T-cell (primary cell): ENCODE data around the gene RBM23. TPM values are rescaled to one million over a fixed set of nuclear protein-coding genes. Genes with fewer than 3 reads are reported as not detected.

Experiments
- ATAC-seq, 4 experiments: fragments of 200-7000 bp in 3 of 4; fragments of 150-1000 bp in 1 of 4; cut with Tn5 transposase; replicated peaks in 1 of 4; 1 replicate in 3 of 4; 2 replicates in 1 of 4; pipeline ENCODE4 v1.10.0; 2021; ENCODE audit warnings: moderate library complexity in 3 of 4, mild to moderate bottlenecking in 2 of 4, moderate number of reproducible peaks in 1 of 4
- CTCF ChIA-PET, 2 donors: fragments of 300-600 bp; sonication (Branson Sonifier 250); formaldehyde crosslinking; loops; one replicate each; lab custom pipeline; 2022; ENCODE audit warnings: antibody characterized with exemption in 2 of 2; lab: Charles Lee
- POLR2A ChIA-PET, 2 donors: fragments of 300-600 bp; sonication (Branson Sonifier 250); formaldehyde crosslinking; loops; one replicate each; lab custom pipeline; 2022; ENCODE audit warnings: antibody characterized with exemption in 2 of 2; lab: Charles Lee
- DNase-seq, 35 experiments: peaks; one replicate each; pipeline versions ENCODE4 v3.0.0 to v3.0.0-alpha.2; 2013 to 2023
- H3K27ac ChIP-seq: one replicate; pipeline ENCODE4 v1.5.1; 2013; ENCODE audit warnings: low read length
- H3K27me3 ChIP-seq, 2 experiments: replicated peaks in 1 of 2; 1 replicate in 1 of 2; 2 replicates in 1 of 2; pipeline versions ENCODE4 v1.6.1 to v1.7.0; 2013; ENCODE audit warnings: low read length in 1 of 2, mixed read lengths in 1 of 2; ENCODE audit not compliant: control insufficient read depth in 2 of 2, insufficient read depth in 2 of 2; ENCODE audit errors: extremely low read depth in 1 of 2
- H3K36me3 ChIP-seq, 2 donors: 1 replicate in 1 of 2; 2 replicates in 1 of 2; pipeline versions ENCODE4 v1.6.1 to v1.7.0; 2013; ENCODE audit warnings: low read length in 1 of 2; ENCODE audit not compliant: control insufficient read depth in 2 of 2, insufficient read depth in 1 of 2; ENCODE audit errors: extremely low read depth in 1 of 2
- H3K4me1 ChIP-seq, 2 experiments: 1 replicate in 1 of 2; 2 replicates in 1 of 2; pipeline versions ENCODE4 v1.6.1 to v1.7.0; 2013; ENCODE audit warnings: low read length in 2 of 2, mixed read lengths in 1 of 2; ENCODE audit not compliant: insufficient read depth in 2 of 2, control insufficient read depth in 1 of 2; ENCODE audit errors: extremely low read depth in 1 of 2
- H3K4me3 ChIP-seq, 2 donors: 1 replicate in 1 of 2; 2 replicates in 1 of 2; pipeline versions ENCODE4 v1.5.1 to v1.7.0; 2013; ENCODE audit warnings: mild to moderate bottlenecking in 2 of 2, low read length in 1 of 2, moderate library complexity in 1 of 2; ENCODE audit not compliant: control insufficient read depth in 1 of 2; ENCODE audit errors: extremely low read depth in 1 of 2
- H3K9me3 ChIP-seq: 2 replicates; pipeline ENCODE4 v1.7.0; 2013
- H3K27ac Mint-ChIP-seq, 2 donors: one replicate each; pipeline ENCODE4 v1.8.0; 2020 to 2021; ENCODE audit warnings: mild to moderate bottlenecking in 2 of 2, mixed read lengths in 2 of 2
- H3K27me3 Mint-ChIP-seq, 2 donors: one replicate each; pipeline ENCODE4 v1.8.0; 2021 to 2022; ENCODE audit warnings: mixed read lengths in 2 of 2
- H3K36me3 Mint-ChIP-seq: one replicate; pipeline ENCODE4 v1.8.0; 2021; ENCODE audit warnings: mixed read lengths
- H3K4me1 Mint-ChIP-seq, 3 donors: one replicate each; pipeline ENCODE4 v1.8.0; 2020 to 2022; ENCODE audit warnings: mixed read lengths in 3 of 3, mild to moderate bottlenecking in 1 of 3
- H3K4me3 Mint-ChIP-seq, 3 donors: one replicate each; pipeline ENCODE4 v1.8.0; 2020 to 2022; ENCODE audit warnings: mild to moderate bottlenecking in 3 of 3, mixed read lengths in 3 of 3, moderate library complexity in 3 of 3
- H3K9me3 Mint-ChIP-seq, 3 donors: one replicate each; pipeline ENCODE4 v1.8.0; 2020 to 2022; ENCODE audit warnings: mixed read lengths in 3 of 3
- WGBS: methylation state at CpG from one replicate; pipeline ENCODE4 v1.1.5; 2013; ENCODE audit warnings: missing lambda C conversion rate; ENCODE audit not compliant: insufficient coverage; 5-methylcytosine and 5-hydroxymethylcytosine counted together
- total RNA-seq, 35 experiments: library from RNA in 6 of 35; stranded (reverse) in 6 of 35; fragments of 120-200 nt in 1 of 35; gene quantifications; one replicate each; pipeline versions ENCODE4 v1.2.1 to v1.2.4 and lab custom pipeline; 2013 to 2026

RBM23 gene
- total RNA-seq, 5 donors from 2014 or later (not counting 1 experiment from before 2014, with no cell fraction given) = 88.7 to 102 (median 94.7) TPM

- Mint-ChIP-seq H3K36me3 (no peaks in the 10 kb centered on the region), H3K27me3 (peaks cover 17 to 29% of the 10 kb centered on the region in 2 donors), H3K4me1 (peaks cover 3 to 10% (median 9%) of the 10 kb centered on the region in 3 donors), H3K9me3 (no peaks in the 10 kb centered on the region), H3K27ac (no peak overlapping the region), H3K4me3 (no peak overlapping the region)
- POLR2A ChIA-PET = no interaction called here
- 64% methylated on average over 5 of the region's 12 CpGs for WGBS
- DNase-seq = no peak
- H3K27ac ChIP-seq = no peak overlapping the region
- H3K4me3 ChIP-seq = no peak overlapping the region
- no peaks in the 10 kb centered on the region for H3K36me3 ChIP-seq
- H3K9me3 ChIP-seq = no peaks in the 10 kb centered on the region
- peaks cover 0 to 9% of the 10 kb centered on the region in 2 experiments for H3K4me1 ChIP-seq
- CTCF ChIA-PET = interaction anchor here in 1 of 2 donors (1.0 kb wide), 1 partner anchor 24 kb away, joined by 5 read pairs; no protein-coding TSS in a partner anchor
- ATAC-seq = no peak
- peaks cover 0 to 58% of the 10 kb centered on the region in 2 experiments for H3K27me3 ChIP-seq
These were observed 70.4 kb downstream of the RBM23 start for GRCh38 chr14:22848351-22849164.

GRCh38 chr14:22847661-22848341 is 71.1 kb downstream of the RBM23 start:
- WGBS = 70% methylated on average over 12 of the region's 14 CpGs
- DNase-seq (no peak), ATAC-seq (no peak)

GRCh38 chr14:22846811-22847307 is 72.1 kb downstream of the RBM23 start:
- no peak overlapping the region for H3K27ac ChIP-seq
- Mint-ChIP-seq H3K36me3 (no peaks in the 10 kb centered on the region), H3K27me3 (peaks cover 17 to 34% of the 10 kb centered on the region in 2 donors), H3K9me3 (no peaks in the 10 kb centered on the region), H3K4me1 (peaks cover 0 to 2% (median 0%) of the 10 kb centered on the region in 3 donors), H3K4me3 (no peak overlapping the region), H3K27ac (no peak overlapping the region)
- ChIA-PET CTCF (interaction anchor here in 1 of 2 donors (0.6 kb wide), 1 partner anchor 1236 kb away, joined by 3 read pairs; no protein-coding TSS in a partner anchor), POLR2A (interaction anchor here in 1 of 2 donors (0.7 kb wide), 1 partner anchor 294 kb away, joined by 3 read pairs; no protein-coding TSS in a partner anchor)
- 70% methylated on average over 9 of the region's 11 CpGs for WGBS
- H3K36me3 ChIP-seq = no peaks in the 10 kb centered on the region
- ATAC-seq (no peak), DNase-seq (no peak)
- no peaks in the 10 kb centered on the region for H3K9me3 ChIP-seq
- no peaks in the 10 kb centered on the region for H3K4me1 ChIP-seq
- H3K4me3 ChIP-seq = no peak overlapping the region
- H3K27me3 ChIP-seq = peaks cover 0 to 70% of the 10 kb centered on the region in 2 experiments

More at GRCh38 chr14:22847661-22848341, 71.1 kb downstream of the RBM23 start:
- no peaks in the 10 kb centered on the region for H3K36me3 ChIP-seq
- Mint-ChIP-seq H3K27ac (no peak overlapping the region), H3K4me1 (peaks cover 0 to 3% (median 2%) of the 10 kb centered on the region in 3 donors), H3K4me3 (no peak overlapping the region), H3K9me3 (no peaks in the 10 kb centered on the region), H3K36me3 (no peaks in the 10 kb centered on the region), H3K27me3 (peaks cover 17 to 34% of the 10 kb centered on the region in 2 donors)
- peaks cover 0 to 62% of the 10 kb centered on the region in 2 experiments for H3K27me3 ChIP-seq
- peaks cover 0 to 1% of the 10 kb centered on the region in 2 experiments for H3K4me1 ChIP-seq
- ChIA-PET POLR2A (interaction anchor here in 1 of 2 donors (0.7 kb wide), 1 partner anchor 295 kb away, joined by 3 read pairs; no protein-coding TSS in a partner anchor), CTCF (no interaction called here)
- H3K4me3 ChIP-seq = no peak overlapping the region
- no peaks in the 10 kb centered on the region for H3K9me3 ChIP-seq
- H3K27ac ChIP-seq = no peak overlapping the region

DNA sequence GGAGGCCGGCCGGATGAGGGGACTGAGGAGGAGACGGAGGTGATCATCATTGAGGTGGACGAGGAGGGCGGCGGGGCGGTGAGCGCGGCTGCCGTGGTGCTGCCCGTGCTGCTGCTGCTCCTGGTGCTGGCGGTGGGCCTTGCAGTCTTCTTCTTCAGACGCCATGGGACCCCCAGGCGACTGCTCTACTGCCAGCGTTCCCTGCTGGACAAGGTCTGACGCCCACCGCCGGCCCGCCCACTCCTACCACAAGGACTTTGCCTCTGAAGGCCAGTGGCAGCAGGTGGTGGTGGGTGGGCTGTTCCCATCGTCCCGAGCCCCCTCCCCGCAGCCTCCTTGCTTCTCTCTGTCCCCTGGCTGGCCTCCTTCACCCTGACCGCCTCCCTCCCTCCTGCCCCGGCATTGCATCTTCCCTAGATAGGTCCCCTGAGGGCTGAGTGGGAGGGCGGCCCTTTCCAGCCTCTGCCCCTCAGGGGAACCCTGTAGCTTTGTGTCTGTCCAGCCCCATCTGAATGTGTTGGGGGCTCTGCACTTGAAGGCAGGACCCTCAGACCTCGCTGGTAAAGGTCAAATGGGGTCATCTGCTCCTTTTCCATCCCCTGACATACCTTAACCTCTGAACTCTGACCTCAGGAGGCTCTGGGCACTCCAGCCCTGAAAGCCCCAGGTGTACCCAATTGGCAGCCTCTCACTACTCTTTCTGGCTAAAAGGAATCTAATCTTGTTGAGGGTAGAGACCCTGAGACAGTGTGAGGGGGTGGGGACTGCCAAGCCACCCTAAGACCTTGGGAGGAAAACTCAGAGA is 72.9 kb downstream of the RBM23 start:
- Histone ChIP-seq H3K27ac (no peak overlapping the region), H3K27me3 (peaks cover 0 to 74% of the 10 kb centered on the region in 2 experiments), H3K4me1 (no peaks in the 10 kb centered on the region), H3K36me3 (no peaks in the 10 kb centered on the region), H3K9me3 (no peaks in the 10 kb centered on the region), H3K4me3 (no peak overlapping the region)
- H3K4me3 Mint-ChIP-seq = no peak overlapping the region
- WGBS = 98% methylated on average over 12 of the region's 26 CpGs
- no peak overlapping the region for H3K27ac Mint-ChIP-seq
- ATAC-seq (no peak), DNase-seq (no peak)
- H3K4me1 Mint-ChIP-seq = no peaks in the 10 kb centered on the region
- H3K36me3 Mint-ChIP-seq = no peaks in the 10 kb centered on the region
- CTCF ChIA-PET = interaction anchor here in 1 of 2 donors (0.6 kb wide), 1 partner anchor 1235 kb away, joined by 3 read pairs; no protein-coding TSS in a partner anchor
- H3K9me3 Mint-ChIP-seq = no peaks in the 10 kb centered on the region
- POLR2A ChIA-PET = no interaction called here
- H3K27me3 Mint-ChIP-seq = peaks cover 17 to 37% of the 10 kb centered on the region in 2 donors

DNA sequence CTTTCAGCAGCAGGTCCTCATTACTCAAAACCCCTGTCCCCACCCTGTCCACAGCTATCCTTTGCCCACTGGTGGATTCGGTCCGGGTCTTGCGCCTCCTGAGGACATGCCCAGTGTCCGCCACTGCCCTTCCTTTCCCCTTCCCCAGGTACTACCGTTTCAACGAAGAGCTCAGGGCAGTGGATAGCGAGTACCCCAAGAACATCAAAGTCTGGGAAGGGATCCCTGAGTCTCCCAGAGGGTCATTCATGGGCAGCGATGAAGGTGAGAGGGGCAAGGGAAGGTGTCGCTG is 73.9 kb downstream of the RBM23 start:
- Mint-ChIP-seq H3K36me3 (no peaks in the 10 kb centered on the region), H3K27ac (no peak overlapping the region), H3K9me3 (no peaks in the 10 kb centered on the region), H3K4me1 (no peaks in the 10 kb centered on the region), H3K4me3 (no peak overlapping the region), H3K27me3 (peaks cover 25 to 43% of the 10 kb centered on the region in 2 donors)
- no peak overlapping the region for H3K27ac ChIP-seq
- no peaks in the 10 kb centered on the region for H3K4me1 ChIP-seq
- DNase-seq (no peak), ATAC-seq (no peak)
- no peaks in the 10 kb centered on the region for H3K36me3 ChIP-seq
- ChIA-PET CTCF (interaction anchor here in 1 of 2 donors (0.7 kb wide), 1 partner anchor 10 kb away, joined by 4 read pairs; no protein-coding TSS in a partner anchor), POLR2A (interaction anchor here in 1 of 2 donors (0.7 kb wide), 1 partner anchor 1146 kb away, joined by 3 read pairs; no protein-coding TSS in a partner anchor)
- 94% methylated on average over 5 of the region's 9 CpGs for WGBS
- H3K9me3 ChIP-seq = no peaks in the 10 kb centered on the region
- no peak overlapping the region for H3K4me3 ChIP-seq
- peaks cover 0 to 80% of the 10 kb centered on the region in 2 experiments for H3K27me3 ChIP-seq
